HCT116 (cell line): ENCODE data around the gene CIDEC. TPM values are rescaled to one million over a fixed set of nuclear protein-coding genes. Genes with fewer than 3 reads are reported as not detected.

ENCODE experiments used
- ATAC-seq: fragments of 200-7000 bp; cut with Tn5 transposase; 2 replicates; pipeline ENCODE4 v1.9.1; 2020; ENCODE audit warnings: mild to moderate bottlenecking, moderate library complexity
- BruUV-seq: library from RNA; stranded (reverse); fragments of 400-500 nt; replicated peaks from 2 replicates; lab custom pipeline; 2021; lab: Mats Ljungman, UMichigan
- CTCF ChIA-PET: fragments of 300-600 bp; sonication (Branson Sonifier 250); formaldehyde crosslinking; loops from one replicate; lab custom pipeline; 2021; ENCODE audit warnings: antibody characterized with exemption; lab: Charles Lee
- POLR2A ChIA-PET: fragments of 300-600, 350-600 bp; sonication (Branson Sonifier 250); formaldehyde crosslinking; loops from one replicate; lab custom pipeline; 2021; ENCODE audit warnings: antibody characterized with exemption; lab: Charles Lee
- RAD21 ChIA-PET, 2 experiments: fragments of 300-600 bp; sonication (Branson Sonifier 250); formaldehyde crosslinking; loops; one replicate each; lab custom pipeline; 2023; ENCODE audit warnings: low total read pairs in 2 of 2; ENCODE audit not compliant: uncharacterized antibody in 2 of 2, unreplicated experiment in 2 of 2, low non-redundant PET in 1 of 2; lab: Charles Lee
- DNase-seq: peaks from one replicate; pipeline ENCODE4 v3.0.0-alpha.2; 2010; ENCODE audit warnings: low read depth, low spot score
- H2AFZ ChIP-seq: fragments of 200-600 bp; shearing (Covaris generic), sonication (generic); 2 replicates; pipeline ENCODE4 v1.6.1; 2017; ENCODE audit warnings: low read depth, mixed run types, mixed read lengths, antibody characterized with exemption, low read length; ENCODE audit not compliant: poor library complexity, severe bottlenecking
- H3K27ac ChIP-seq: 2 replicates; pipeline ENCODE4 v1.5.1; 2012; ENCODE audit warnings: low read depth, low read length
- H3K27me3 ChIP-seq: fragments of 200-600 bp; sonication (generic); 2 replicates; pipeline ENCODE4 v1.6.1; 2016; ENCODE audit warnings: mixed run types, low read length, mixed read lengths; ENCODE audit not compliant: insufficient read depth
- H3K36me3 ChIP-seq, 2 experiments: fragments of 200-500 bp in 1 of 2; fragments of 200-600 bp in 1 of 2; sonication (Bioruptor generic) in 1 of 2; sonication (generic) in 1 of 2; 2 replicates each; pipeline versions ENCODE4 v1.5.1 to v1.6.1; 2014 to 2016; ENCODE audit warnings: low read length in 2 of 2, inconsistent platforms in 1 of 2, mixed read lengths in 1 of 2, mixed run types in 1 of 2; ENCODE audit not compliant: insufficient read depth in 2 of 2, control insufficient read depth in 1 of 2
- H3K4me1 ChIP-seq, 2 experiments: fragments of 200-600 bp in 1 of 2; sonication (generic) in 1 of 2; 2 replicates each; pipeline versions ENCODE4 v1.5.1 to v1.6.1; 2012 to 2017; ENCODE audit warnings: low read length in 2 of 2, inconsistent platforms in 1 of 2, mild to moderate bottlenecking in 1 of 2, mixed read lengths in 1 of 2, mixed run types in 1 of 2, moderate library complexity in 1 of 2; ENCODE audit not compliant: insufficient read depth in 2 of 2, control insufficient read depth in 1 of 2
- H3K4me2 ChIP-seq: fragments of 200-600 bp; sonication (generic); 2 replicates; pipeline ENCODE4 v1.6.1; 2017; ENCODE audit warnings: mixed run types, low read length, mixed read lengths
- H3K4me3 ChIP-seq, 2 experiments: fragments of 200-600 bp in 1 of 2; sonication (generic) in 1 of 2; replicated peaks in 1 of 2; 2 replicates each; pipeline ENCODE4 v1.5.1; 2011 to 2016; ENCODE audit warnings: low read length in 2 of 2, control low read depth in 1 of 2, low read depth in 1 of 2, mild to moderate bottlenecking in 1 of 2, mixed read lengths in 1 of 2, mixed run types in 1 of 2
- H3K79me2 ChIP-seq: fragments of 200-600 bp; sonication (generic); 2 replicates; pipeline ENCODE4 v1.6.1; 2017; ENCODE audit warnings: mild to moderate bottlenecking, mixed run types, low read length, moderate library complexity, mixed read lengths; ENCODE audit not compliant: insufficient read depth
- H3K9ac ChIP-seq: fragments of 200-600 bp; sonication (generic); 2 replicates; pipeline ENCODE4 v1.6.1; 2016; ENCODE audit warnings: low read length, mixed read lengths
- H3K9me2 ChIP-seq: fragments of 200-600 bp; sonication (generic), shearing (Covaris generic); 2 replicates; pipeline ENCODE4 v1.6.1; 2017; ENCODE audit warnings: mixed run types, mild to moderate bottlenecking, moderate library complexity; ENCODE audit not compliant: insufficient read depth
- H3K9me3 ChIP-seq, 2 experiments: fragments of 200-500 bp in 1 of 2; fragments of 200-600 bp in 1 of 2; sonication (Bioruptor generic) in 1 of 2; sonication (generic) in 1 of 2; 2 replicates each; pipeline ENCODE4 v1.6.1; 2014 to 2017; ENCODE audit warnings: low read length in 2 of 2, mixed read lengths in 2 of 2, inconsistent platforms in 1 of 2, low read depth in 1 of 2, mild to moderate bottlenecking in 1 of 2, mixed run types in 1 of 2, moderate library complexity in 1 of 2; ENCODE audit not compliant: control insufficient read depth in 1 of 2, insufficient read depth in 1 of 2
- H4K20me1 ChIP-seq: fragments of 200-600 bp; sonication (generic), shearing (Covaris generic); 2 replicates; pipeline ENCODE4 v1.6.1; 2017; ENCODE audit warnings: mixed run types, mild to moderate bottlenecking, moderate library complexity; ENCODE audit not compliant: insufficient read depth
- CBX3 ChIP-seq: IDR thresholded peaks from 2 replicates; pipeline ENCODE4 v1.6.1; 2012; ENCODE audit warnings: low read depth
- EGR1 ChIP-seq: IDR thresholded peaks from 2 replicates; pipeline ENCODE4 v1.6.1; 2012; ENCODE audit warnings: low read depth
- ELF1 ChIP-seq: IDR thresholded peaks from 2 replicates; pipeline ENCODE4 v1.6.1; 2012; ENCODE audit warnings: low read depth, borderline replicate concordance
- EZH2 ChIP-seq: fragments of 200-600 bp; sonication (generic); IDR thresholded peaks from 2 replicates; pipeline ENCODE4 v1.6.1; 2017; ENCODE audit warnings: antibody characterized with exemption, mixed run types
- EZH2phosphoT487 ChIP-seq: fragments of 200-600 bp; IDR thresholded peaks from 2 replicates; pipeline ENCODE4 v1.6.1; 2018; ENCODE audit warnings: antibody characterized with exemption, borderline replicate concordance
- FOSL1 ChIP-seq: IDR thresholded peaks from 2 replicates; pipeline ENCODE4 v1.6.1; 2012; ENCODE audit warnings: low read depth
- JUND ChIP-seq: IDR thresholded peaks from 2 replicates; pipeline ENCODE4 v1.6.1; 2012
- POLR2A ChIP-seq: IDR thresholded peaks from 2 replicates; pipeline ENCODE4 v1.7.0; 2011; ENCODE audit warnings: borderline replicate concordance; ENCODE audit not compliant: insufficient read depth, insufficient read length; ENCODE audit errors: extremely low read depth
- POLR2AphosphoS5 ChIP-seq: IDR thresholded peaks from 2 replicates; pipeline ENCODE4 v1.6.1; 2011; ENCODE audit warnings: mild to moderate bottlenecking, low read depth, low read length, moderate library complexity
- RAD21 ChIP-seq: IDR thresholded peaks from 2 replicates; pipeline ENCODE4 v1.6.1; 2012; ENCODE audit warnings: low read depth, mild to moderate bottlenecking
- TCF7L2 ChIP-seq: IDR thresholded peaks from 2 replicates; pipeline ENCODE4 v1.7.0; 2011; ENCODE audit warnings: borderline replicate concordance, inconsistent platforms; ENCODE audit not compliant: insufficient read depth, insufficient read length; ENCODE audit errors: extremely low read depth
- YY1 ChIP-seq: IDR thresholded peaks from 2 replicates; pipeline ENCODE4 v1.6.1; 2011; ENCODE audit warnings: low read length, low read depth, moderate library complexity, mild to moderate bottlenecking; ENCODE audit not compliant: insufficient replicate concordance; ENCODE audit errors: extremely low read depth
- ZNF274 ChIP-seq: fragments of 200-500 bp; sonication (Bioruptor generic); IDR thresholded peaks from 2 replicates; pipeline ENCODE4 v1.6.1; 2014; ENCODE audit warnings: mild to moderate bottlenecking, low read depth, low read length, inconsistent platforms
- intact Hi-C: fragments of 100-400 bp; cut with micrococcal nuclease; formaldehyde crosslinking; loops from 2 replicates; pipeline ENCODE4 v1.10.0; 2022
- total RNA-seq: library from RNA; stranded (reverse); gene quantifications from one replicate; pipeline ENCODE4 v1.2.1, GENCODE V29; 2021; ENCODE audit not compliant: unreplicated experiment
- TF ChIP-seq, protein P1 (sequence below): IDR thresholded peaks from 2 replicates; pipeline ENCODE4 v1.6.1; 2011; ENCODE audit warnings: mild to moderate bottlenecking, low read length, moderate library complexity; ENCODE audit not compliant: insufficient replicate concordance; ENCODE audit errors: extremely low read depth
- TF ChIP-seq, protein P2 (sequence below): IDR thresholded peaks from 2 replicates; pipeline ENCODE4 v1.6.1; 2012
- TF ChIP-seq, protein P3 (sequence below), 3 experiments: fragments of 200-600 bp in 1 of 3; sonication (generic) in 1 of 3; IDR thresholded peaks in 2 of 3; conservative IDR thresholded peaks in 1 of 3; 2 replicates each; pipeline ENCODE4 v1.5.1; 2012 to 2017; ENCODE audit warnings: low read depth in 2 of 3, low read length in 2 of 3, antibody characterized with exemption in 1 of 3, borderline replicate concordance in 1 of 3, control low read depth in 1 of 3, mild to moderate bottlenecking in 1 of 3, mixed read lengths in 1 of 3, mixed run types in 1 of 3, moderate library complexity in 1 of 3; ENCODE audit not compliant: insufficient read depth in 1 of 3

CIDEC gene
- total RNA-seq, 1 experiment from 2014 or later: not detected

DNA sequence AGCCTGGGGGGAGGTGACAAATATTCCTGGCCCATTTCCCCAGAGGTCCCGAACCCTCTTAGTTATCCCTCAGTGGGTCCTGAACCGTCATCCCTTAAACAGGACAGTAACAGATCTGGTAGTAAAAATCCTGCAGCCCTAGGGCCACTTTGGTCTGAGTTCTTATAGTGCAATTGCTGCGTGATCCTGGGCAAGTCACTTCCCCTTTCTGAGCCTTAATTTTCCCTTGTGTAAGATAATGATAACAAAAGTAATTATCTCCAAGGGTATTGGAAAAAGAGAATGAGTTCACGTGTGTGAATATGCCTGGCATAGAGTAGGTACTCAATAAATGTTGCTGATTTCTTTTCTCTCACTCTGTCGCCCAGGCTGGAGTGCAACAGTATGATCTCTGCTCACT is 7.4 kb upstream of the CIDEC start:
- no TSS peak for BruUV-seq
- H3K27me3 ChIP-seq: no peaks in the 10 kb centered on the region
- no peak overlapping the region for H3K4me3 ChIP-seq
- DNase-seq (no peak), ATAC-seq (no peak)
- H3K9me3 ChIP-seq: no peaks in the 10 kb centered on the region
- H3K79me2 ChIP-seq: peaks cover 20% of the 10 kb centered on the region
- POLR2A ChIA-PET: no interaction called here
- CTCF ChIA-PET: no interaction called here
- peaks cover 2 to 3% of the 10 kb centered on the region in 2 experiments; a peak in 3 of 4 replicates for H3K36me3 ChIP-seq
- H3K9me2 ChIP-seq: no peaks in the 10 kb centered on the region
- H3K27ac ChIP-seq: no peak overlapping the region
- no peak overlapping the region for H3K9ac ChIP-seq
- H3K4me2 ChIP-seq: no peak overlapping the region
- intact Hi-C loops: no loop called here
- RAD21 ChIA-PET: no interaction called here
- no peak overlapping the region for H2AFZ ChIP-seq
- TF ChIP-seq EGR1 (no peak), RAD21 (no peak), ZNF274 (no peak), POLR2A (no peak), EZH2 (no peak), FOSL1 (no peak)
- TF ChIP-seq, protein P1, sequence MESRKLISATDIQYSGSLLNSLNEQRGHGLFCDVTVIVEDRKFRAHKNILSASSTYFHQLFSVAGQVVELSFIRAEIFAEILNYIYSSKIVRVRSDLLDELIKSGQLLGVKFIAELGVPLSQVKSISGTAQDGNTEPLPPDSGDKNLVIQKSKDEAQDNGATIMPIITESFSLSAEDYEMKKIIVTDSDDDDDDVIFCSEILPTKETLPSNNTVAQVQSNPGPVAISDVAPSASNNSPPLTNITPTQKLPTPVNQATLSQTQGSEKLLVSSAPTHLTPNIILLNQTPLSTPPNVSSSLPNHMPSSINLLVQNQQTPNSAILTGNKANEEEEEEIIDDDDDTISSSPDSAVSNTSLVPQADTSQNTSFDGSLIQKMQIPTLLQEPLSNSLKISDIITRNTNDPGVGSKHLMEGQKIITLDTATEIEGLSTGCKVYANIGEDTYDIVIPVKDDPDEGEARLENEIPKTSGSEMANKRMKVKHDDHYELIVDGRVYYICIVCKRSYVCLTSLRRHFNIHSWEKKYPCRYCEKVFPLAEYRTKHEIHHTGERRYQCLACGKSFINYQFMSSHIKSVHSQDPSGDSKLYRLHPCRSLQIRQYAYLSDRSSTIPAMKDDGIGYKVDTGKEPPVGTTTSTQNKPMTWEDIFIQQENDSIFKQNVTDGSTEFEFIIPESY: no peak
- TF ChIP-seq, protein P2, sequence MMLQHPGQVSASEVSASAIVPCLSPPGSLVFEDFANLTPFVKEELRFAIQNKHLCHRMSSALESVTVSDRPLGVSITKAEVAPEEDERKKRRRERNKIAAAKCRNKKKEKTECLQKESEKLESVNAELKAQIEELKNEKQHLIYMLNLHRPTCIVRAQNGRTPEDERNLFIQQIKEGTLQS: no peak
- TF ChIP-seq, all 23 proteins: peak for 0
- Histone ChIP-seq H3K4me1 (peaks cover 21 to 35% of the 10 kb centered on the region in 2 experiments), H4K20me1 (no peaks in the 10 kb centered on the region)

DNA sequence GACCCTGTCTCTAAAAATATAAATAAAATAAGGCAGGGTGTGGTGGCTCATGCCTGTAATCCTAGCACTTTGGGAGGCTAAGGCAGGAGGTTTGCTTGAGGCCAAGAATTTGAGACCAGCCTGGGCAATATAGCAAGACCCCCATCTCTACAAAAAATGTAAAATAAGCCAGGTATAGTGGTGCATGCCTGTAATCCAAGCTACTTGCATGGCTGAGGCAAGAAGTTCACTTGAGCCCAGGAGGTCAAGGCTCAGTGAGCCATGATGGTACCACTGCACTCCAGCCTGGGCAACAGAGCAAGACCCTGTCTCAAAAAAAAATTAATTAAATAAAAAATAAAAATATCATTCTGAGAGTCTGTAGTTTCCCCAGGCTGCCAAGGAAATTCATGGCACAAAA is 6.3 kb upstream of the CIDEC start:
- CTCF ChIA-PET: no interaction called here
- RAD21 ChIA-PET: no interaction called here
- TF ChIP-seq, protein P3, sequence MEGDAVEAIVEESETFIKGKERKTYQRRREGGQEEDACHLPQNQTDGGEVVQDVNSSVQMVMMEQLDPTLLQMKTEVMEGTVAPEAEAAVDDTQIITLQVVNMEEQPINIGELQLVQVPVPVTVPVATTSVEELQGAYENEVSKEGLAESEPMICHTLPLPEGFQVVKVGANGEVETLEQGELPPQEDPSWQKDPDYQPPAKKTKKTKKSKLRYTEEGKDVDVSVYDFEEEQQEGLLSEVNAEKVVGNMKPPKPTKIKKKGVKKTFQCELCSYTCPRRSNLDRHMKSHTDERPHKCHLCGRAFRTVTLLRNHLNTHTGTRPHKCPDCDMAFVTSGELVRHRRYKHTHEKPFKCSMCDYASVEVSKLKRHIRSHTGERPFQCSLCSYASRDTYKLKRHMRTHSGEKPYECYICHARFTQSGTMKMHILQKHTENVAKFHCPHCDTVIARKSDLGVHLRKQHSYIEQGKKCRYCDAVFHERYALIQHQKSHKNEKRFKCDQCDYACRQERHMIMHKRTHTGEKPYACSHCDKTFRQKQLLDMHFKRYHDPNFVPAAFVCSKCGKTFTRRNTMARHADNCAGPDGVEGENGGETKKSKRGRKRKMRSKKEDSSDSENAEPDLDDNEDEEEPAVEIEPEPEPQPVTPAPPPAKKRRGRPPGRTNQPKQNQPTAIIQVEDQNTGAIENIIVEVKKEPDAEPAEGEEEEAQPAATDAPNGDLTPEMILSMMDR (IDR thresholded peaks at IDR 0.05 in 2 of 3, conservative IDR thresholded peaks at IDR 0.05 in 1 of 3; ENCODE audit: borderline replicate concordance in 1 of 3, insufficient read depth in 1 of 3, low read depth in 2 of 3, low read length in 2 of 3): no peak
- TF ChIP-seq EZH2phosphoT487 (no peak), POLR2AphosphoS5 (no peak), ELF1 (no peak), CBX3 (no peak), FOSL1 (no peak), TCF7L2 (no peak), EGR1 (no peak), JUND (no peak), YY1 (no peak)

More for the DNA sequence above, 6.3 kb upstream of the CIDEC start:
- no peak for DNase-seq
- no peak overlapping the region for H2AFZ ChIP-seq
- intact Hi-C loops: no loop called here
- H3K4me2 ChIP-seq: no peak overlapping the region
- H3K27ac ChIP-seq: no peak overlapping the region
- ATAC-seq: no peak
- H3K9me2 ChIP-seq: no peaks in the 10 kb centered on the region
- no peaks in the 10 kb centered on the region for H3K9me3 ChIP-seq
- H3K4me1 ChIP-seq: peaks cover 21 to 29% of the 10 kb centered on the region in 2 experiments
- BruUV-seq: no TSS peak
- no peak overlapping the region for H3K9ac ChIP-seq
- H4K20me1 ChIP-seq: no peaks in the 10 kb centered on the region
- H3K36me3 ChIP-seq: no peaks in the 10 kb centered on the region
- POLR2A ChIA-PET: no interaction called here
- H3K79me2 ChIP-seq: peaks cover 9% of the 10 kb centered on the region
- no peak overlapping the region for H3K4me3 ChIP-seq
- H3K27me3 ChIP-seq: no peaks in the 10 kb centered on the region
